Naive thymus-derived CD8-positive, alpha-beta T cell (primary cell): ENCODE results near the gene USE1. TPM values are rescaled to one million over a fixed set of nuclear protein-coding genes. Genes with fewer than 3 reads are reported as not detected.

ENCODE experiments used
- ATAC-seq, 2 donors: fragments of 150-1000 bp; cut with Tn5 transposase in 1 of 2; sonication (Bioruptor Pico), chemical (Tn5 transposase) in 1 of 2; 1 replicate in 1 of 2; 2 replicates in 1 of 2; pipeline ENCODE4 v1.10.0; 2021; ENCODE audit warnings: mild to moderate bottlenecking in 2 of 2, moderate library complexity in 2 of 2
- POLR2A ChIA-PET: fragments of 350-600 bp; sonication (Branson Sonifier 250); formaldehyde crosslinking; loops from one replicate; lab custom pipeline; 2021; ENCODE audit warnings: antibody characterized with exemption; lab: Charles Lee
- DNase-seq, 10 donors: peaks; one replicate each; pipeline versions ENCODE4 v3.0.0 to v3.0.0-alpha.2; 2020 to 2022
- H3K27ac Mint-ChIP-seq, 10 donors: one replicate each; pipeline ENCODE4 v1.8.0; 2020 to 2022; ENCODE audit warnings: mild to moderate bottlenecking in 10 of 10, mixed read lengths in 10 of 10, moderate library complexity in 4 of 10, inconsistent platforms in 1 of 10
- H3K27me3 Mint-ChIP-seq, 5 donors: one replicate each; pipeline ENCODE4 v1.8.0; 2021 to 2022; ENCODE audit warnings: mixed read lengths in 5 of 5
- H3K36me3 Mint-ChIP-seq, 3 donors: one replicate each; pipeline ENCODE4 v1.8.0; 2020 to 2022; ENCODE audit warnings: mixed read lengths in 3 of 3, mild to moderate bottlenecking in 2 of 3, inconsistent platforms in 1 of 3
- H3K4me1 Mint-ChIP-seq, 4 donors: one replicate each; pipeline ENCODE4 v1.8.0; 2021 to 2022; ENCODE audit warnings: mixed read lengths in 4 of 4
- H3K4me3 Mint-ChIP-seq, 10 donors: one replicate each; pipeline ENCODE4 v1.8.0; 2020 to 2022; ENCODE audit warnings: mild to moderate bottlenecking in 10 of 10, mixed read lengths in 10 of 10, moderate library complexity in 6 of 10, inconsistent platforms in 1 of 10
- H3K9me3 Mint-ChIP-seq, 9 donors: one replicate each; pipeline ENCODE4 v1.8.0; 2020 to 2022; ENCODE audit warnings: mixed read lengths in 9 of 9, mild to moderate bottlenecking in 3 of 9, inconsistent platforms in 1 of 9, moderate library complexity in 1 of 9
- polyA plus RNA-seq, 3 donors: library from polyadenylated mRNA; unstranded; fragments of 300-500 nt; fragmentation: Illumina TruSeq; gene quantifications; one replicate each; pipeline ENCODE4 v1.2.3, GENCODE V29; 2021
- total RNA-seq, 8 experiments: library from RNA in 2 of 8; stranded (reverse) in 2 of 8; gene quantifications; one replicate each; pipeline ENCODE4 v1.2.3 and lab custom pipeline; 2021 to 2026

USE1 gene
- total RNA-seq (10 to 100 TPM; 49.7 to 56.7 TPM), polyA plus RNA-seq (10 to 100 TPM; 50.4 to 69.0 (median 57.0) TPM), total RNA-seq (lab: John Stamatoyannopoulos, UW) (19.1 to 25.1 (median 20.1) reads per million in 6 experiments)

GRCh38 chr19:17215127-17215971 lies at the start of gene USE1:
Gene USE1, plus strand, starts transcription at chr19:17215357. Its CDS starts 49 bp downstream, at chr19:17215406.
- POLR2A ChIA-PET, result interaction anchor here (0.6 to 5.9 kb wide), 24 partner anchors 8 to 1374 kb away, joined by 3 to 105 read pairs (median 4); partner anchors contain the start of genes BABAM1, BST2, C19orf44 and CALR3
- Mint-ChIP-seq H3K4me1 (peaks cover 2 to 22% (median 15%) of the 10 kb centered on the region in 4 donors), H3K4me3 (peak within 1 kb of the TSS; percentile 83 to 95 (median 90)), H3K36me3 (peaks cover 0 to 53% (median 15%) of the 10 kb centered on the region in 3 donors), H3K27me3 (no peaks in the 10 kb centered on the region), H3K27ac (peak within 1 kb of the TSS; percentile 94 to 100 (median 99)), H3K9me3 (no peaks in the 10 kb centered on the region)
- ATAC-seq (peak; percentile 96 to 99), DNase-seq (peak; percentile 76 to 95 (median 86))

GRCh38 chr19:17165715-17166114 lies 49.4 kb upstream of the USE1 start:
- peaks cover 14 to 94% (median 35%) of the 10 kb centered on the region in 3 donors for H3K36me3 Mint-ChIP-seq
- no peak for ATAC-seq
- DNase-seq, result no peak
- POLR2A ChIA-PET, result interaction anchor here (0.6 to 1.1 kb wide), 2 partner anchors 10 to 39 kb away, joined by 4 read pairs; no protein-coding TSS in a partner anchor
- H3K4me1 Mint-ChIP-seq, result no peaks in the 10 kb centered on the region
- H3K27ac Mint-ChIP-seq, result no peak overlapping the region
- no peaks in the 10 kb centered on the region for H3K27me3 Mint-ChIP-seq
- H3K9me3 Mint-ChIP-seq, result peaks cover 0 to 6% (median 0%) of the 10 kb centered on the region in 9 donors
- H3K4me3 Mint-ChIP-seq, result no peak overlapping the region

GRCh38 chr19:17170538-17171297 lies 44.4 kb upstream of the USE1 start:
- Mint-ChIP-seq H3K4me1 (no peaks in the 10 kb centered on the region), H3K4me3 (peak overlapping the region in 1 of 10 donors; percentile 7), H3K36me3 (peaks cover 0 to 91% (median 21%) of the 10 kb centered on the region in 3 donors), H3K27me3 (no peaks in the 10 kb centered on the region), H3K27ac (peak overlapping the region in 2 of 10 donors; percentile 13 to 21), H3K9me3 (no peaks in the 10 kb centered on the region)
- DNase-seq (no peak), ATAC-seq (no peak)
- POLR2A ChIA-PET, result interaction anchor here (0.6 to 1.5 kb wide), 2 partner anchors 45 to 110 kb away, joined by 3 read pairs; no protein-coding TSS in a partner anchor

DNA sequence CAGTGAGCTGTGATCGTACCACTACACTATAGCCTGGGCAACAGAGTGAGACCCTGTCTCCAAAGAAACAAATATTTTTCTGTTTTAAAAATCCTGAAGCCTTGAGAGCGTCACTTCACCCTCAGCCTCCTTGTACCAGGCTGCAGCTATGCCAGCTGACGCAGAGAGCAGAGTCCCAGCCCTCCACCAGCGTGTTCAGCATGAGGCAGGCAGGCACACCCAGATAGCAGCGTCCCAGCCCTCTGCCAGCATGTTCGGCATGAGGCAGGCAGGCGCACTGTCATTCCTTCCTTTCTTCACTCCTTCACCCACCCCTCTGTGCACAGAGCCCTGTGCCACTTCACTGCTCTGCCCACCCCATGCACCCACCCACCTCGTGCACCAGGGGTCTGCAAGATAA lies 43.3 kb upstream of the USE1 start:
- Mint-ChIP-seq H3K27me3 (no peaks in the 10 kb centered on the region), H3K36me3 (peaks cover 0 to 91% (median 22%) of the 10 kb centered on the region in 3 donors), H3K4me3 (no peak overlapping the region), H3K9me3 (no peaks in the 10 kb centered on the region), H3K4me1 (peaks cover 0 to 1% (median 0%) of the 10 kb centered on the region in 4 donors), H3K27ac (peak overlapping the region in 1 of 10 donors; percentile 48)
- DNase-seq (no peak), ATAC-seq (no peak)
- POLR2A ChIA-PET, result no interaction called here

- Mint-ChIP-seq H3K9me3 (no peaks in the 10 kb centered on the region), H3K4me3 (no peak overlapping the region), H3K27me3 (no peaks in the 10 kb centered on the region), H3K4me1 (peaks cover 0 to 1% (median 0%) of the 10 kb centered on the region in 4 donors), H3K36me3 (peaks cover 0 to 91% (median 23%) of the 10 kb centered on the region in 3 donors), H3K27ac (peak overlapping the region in 2 of 10 donors; percentile 27 to 66)
- ATAC-seq, result no peak
- POLR2A ChIA-PET, result interaction anchor here (0.6 kb wide), 1 partner anchor 51 kb away, joined by 6 read pairs; no protein-coding TSS in a partner anchor
- no peak for DNase-seq
Measured at GRCh38 chr19:17172624-17173345, 42.4 kb upstream of the USE1 start.

DNA sequence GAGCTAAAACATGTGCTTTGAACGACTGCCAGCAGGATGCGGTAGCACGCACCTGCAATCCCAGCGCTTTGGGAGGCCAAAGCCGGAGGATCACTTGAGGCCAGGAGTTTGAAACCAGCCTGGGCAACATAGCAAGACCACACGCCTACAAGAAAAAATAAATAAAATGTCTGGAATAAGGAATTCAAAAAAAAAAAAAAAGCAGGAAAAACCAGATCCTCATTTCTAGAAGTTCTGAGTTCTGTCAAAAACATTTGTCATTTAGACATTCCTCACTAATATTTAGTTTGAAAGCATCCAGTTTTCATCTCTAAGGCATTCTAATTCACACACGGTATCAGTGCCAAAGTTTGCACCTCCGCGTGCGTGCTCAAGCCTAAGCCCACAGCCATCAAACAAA lies 36.9 kb upstream of the USE1 start:
- Mint-ChIP-seq H3K27ac (peak overlapping the region in 2 of 10 donors; percentile 20 to 33), H3K27me3 (no peaks in the 10 kb centered on the region), H3K4me3 (no peak overlapping the region)

DNA sequence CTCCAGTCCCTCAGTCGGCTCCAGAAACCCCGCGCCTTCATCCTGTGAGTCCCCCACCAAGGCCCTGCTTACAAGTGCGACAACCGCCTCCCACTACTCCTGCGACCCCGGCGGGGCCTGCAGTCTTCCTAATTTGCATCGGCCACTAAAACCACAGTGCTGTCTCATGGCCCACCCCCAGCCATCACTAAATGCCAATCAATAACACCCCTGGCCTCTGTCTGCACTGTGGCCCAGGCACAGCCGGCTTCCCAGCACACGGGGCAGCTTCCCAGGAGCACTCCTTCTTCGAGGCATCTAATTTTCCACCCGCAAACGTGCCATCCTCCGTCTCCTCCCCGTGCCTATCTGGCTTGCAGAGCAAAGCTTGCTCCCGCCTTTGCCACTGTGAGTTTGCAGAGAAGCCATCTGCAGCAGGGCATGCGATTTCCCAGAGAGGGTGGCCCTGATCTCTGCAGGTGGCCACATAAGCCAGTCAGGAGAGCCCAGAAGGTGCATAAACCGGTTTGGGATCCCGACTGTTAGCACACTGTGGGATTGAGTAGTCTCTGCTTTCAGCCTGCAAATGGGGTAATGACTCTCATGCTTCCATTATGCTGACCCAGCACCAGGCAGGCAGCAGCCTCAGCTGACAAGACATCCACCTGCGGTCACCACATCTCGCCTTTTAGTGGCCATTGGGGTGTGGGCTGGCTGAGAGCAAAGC lies 34.0 kb upstream of the USE1 start:
- H3K27ac Mint-ChIP-seq, result peak overlapping the region; percentile 19 to 76 (median 54)
- DNase-seq (no peak), ATAC-seq (no peak)
- no peaks in the 10 kb centered on the region for H3K9me3 Mint-ChIP-seq
- POLR2A ChIA-PET, result no interaction called here
- peaks cover 11 to 36% (median 24%) of the 10 kb centered on the region in 4 donors for H3K4me1 Mint-ChIP-seq
- no peak overlapping the region for H3K4me3 Mint-ChIP-seq
- no peaks in the 10 kb centered on the region for H3K27me3 Mint-ChIP-seq
- H3K36me3 Mint-ChIP-seq, result peaks cover 0 to 51% (median 11%) of the 10 kb centered on the region in 3 donors

More for the DNA sequence above, 36.9 kb upstream of the USE1 start:
- ATAC-seq (no peak), DNase-seq (no peak)
- no peaks in the 10 kb centered on the region for H3K9me3 Mint-ChIP-seq
- H3K36me3 Mint-ChIP-seq, result peaks cover 0 to 69% (median 13%) of the 10 kb centered on the region in 3 donors
- POLR2A ChIA-PET, result no interaction called here
- H3K4me1 Mint-ChIP-seq, result peaks cover 4 to 11% (median 6%) of the 10 kb centered on the region in 4 donors

DNA sequence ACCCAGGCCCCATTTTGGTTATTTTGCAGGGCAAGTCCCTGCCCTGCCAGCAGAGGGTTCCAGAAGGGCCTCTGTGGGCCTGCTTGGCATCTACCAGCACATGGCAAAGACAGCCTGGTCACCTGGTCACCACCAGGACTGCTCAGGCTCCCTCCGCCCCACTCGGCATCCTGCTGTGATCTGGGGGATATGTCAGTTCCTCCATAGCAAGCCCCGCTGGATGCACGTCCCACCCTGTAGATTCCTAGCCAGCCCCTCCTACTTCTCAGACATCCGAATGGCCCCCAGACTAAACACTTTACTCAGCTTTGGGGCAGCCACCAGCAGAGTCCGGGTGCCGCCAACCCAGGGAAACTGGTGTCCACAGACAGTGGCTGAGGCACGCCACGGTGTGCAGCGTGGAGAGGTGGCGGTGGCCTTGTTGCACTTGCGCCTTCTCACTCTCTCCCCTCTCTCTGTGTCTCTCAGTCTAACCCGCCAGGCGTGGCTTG lies 31.8 kb upstream of the USE1 start:
- Mint-ChIP-seq H3K4me1 (peaks cover 11 to 39% (median 29%) of the 10 kb centered on the region in 4 donors), H3K36me3 (peaks cover 0 to 49% (median 4%) of the 10 kb centered on the region in 3 donors)

GRCh38 chr19:17183858-17184321 lies 31.3 kb upstream of the USE1 start:
- Mint-ChIP-seq H3K27me3 (no peaks in the 10 kb centered on the region), H3K9me3 (no peaks in the 10 kb centered on the region), H3K4me1 (peaks cover 11 to 39% (median 29%) of the 10 kb centered on the region in 4 donors), H3K36me3 (peaks cover 0 to 51% (median 7%) of the 10 kb centered on the region in 3 donors), H3K27ac (peak overlapping the region; percentile 86 to 98 (median 96)), H3K4me3 (peak overlapping the region; percentile 83 to 92 (median 88))
- DNase-seq (peak in 3 of 10 donors; percentile 33 to 44 (median 39)), ATAC-seq (peak; percentile 69 to 75)
- POLR2A ChIA-PET, result interaction anchor here (0.6 to 3.4 kb wide), 20 partner anchors 9 to 238 kb away, joined by 3 to 43 read pairs (median 5); partner anchors contain the start of genes MRPL34, MYO9B, NR2F6 and OCEL1

More for the DNA sequence above, 31.8 kb upstream of the USE1 start:
- peak overlapping the region; percentile 83 to 92 (median 88) for H3K4me3 Mint-ChIP-seq
- no peaks in the 10 kb centered on the region for H3K9me3 Mint-ChIP-seq
- ATAC-seq (peak; percentile 47 to 48), DNase-seq (peak in 2 of 10 donors; percentile 32 to 36)
- no peaks in the 10 kb centered on the region for H3K27me3 Mint-ChIP-seq
- POLR2A ChIA-PET, result interaction anchor here (0.6 to 3.4 kb wide), 18 partner anchors 9 to 335 kb away, joined by 3 to 43 read pairs (median 6); partner anchors contain the start of genes MRPL34, MYO9B, NR2F6 and OCEL1
- H3K27ac Mint-ChIP-seq, result peak overlapping the region; percentile 86 to 98 (median 96)

- Mint-ChIP-seq H3K27ac (peak overlapping the region; percentile 86 to 98 (median 96)), H3K9me3 (no peaks in the 10 kb centered on the region), H3K36me3 (peaks cover 0 to 51% (median 7%) of the 10 kb centered on the region in 3 donors), H3K4me3 (peak overlapping the region; percentile 83 to 92 (median 88)), H3K27me3 (no peaks in the 10 kb centered on the region), H3K4me1 (peaks cover 11 to 39% (median 29%) of the 10 kb centered on the region in 4 donors)
- POLR2A ChIA-PET, result interaction anchor here (0.6 to 3.4 kb wide), 16 partner anchors 10 to 237 kb away, joined by 3 to 43 read pairs (median 5); partner anchors contain the start of genes MRPL34, MYO9B, NR2F6 and OCEL1
- peak in 9 of 10 donors; percentile 23 to 73 (median 51) for DNase-seq
- ATAC-seq, result peak; percentile 85 to 91
Measured at GRCh38 chr19:17184371-17184841, 30.8 kb upstream of the USE1 start.
